Esophagus muscularis mucosa (tissue), 4 donors: Measurements from ENCODE around the gene HBB. TPM values are rescaled to one million over a fixed set of nuclear protein-coding genes. Genes with fewer than 3 reads are reported as not detected.

ENCODE experiments used
- DNase-seq: peaks from one replicate; pipeline ENCODE4 v3.0.0-alpha.2; 2017; ENCODE audit errors: extremely low spot score
- H3K27ac ChIP-seq, 4 donors: fragments of 200-600 bp; sonication (generic); replicated peaks in 1 of 4; 1 replicate in 3 of 4; 2 replicates in 1 of 4; pipeline ENCODE4 v1.5.1; 2016 to 2019; ENCODE audit warnings: mild to moderate bottlenecking in 1 of 4
- H3K27me3 ChIP-seq, 4 donors: fragments of 200-600 bp; sonication (generic); one replicate each; pipeline versions ENCODE4 v1.5.1 to v1.6.0; 2016 to 2019
- H3K36me3 ChIP-seq, 4 donors: fragments of 200-600 bp; sonication (generic); one replicate each; pipeline ENCODE4 v1.5.1; 2016 to 2019
- H3K4me1 ChIP-seq, 4 donors: fragments of 200-600 bp; sonication (generic); one replicate each; pipeline ENCODE4 v1.5.1; 2016 to 2019
- H3K4me3 ChIP-seq, 4 donors: fragments of 200-600 bp; sonication (generic); 1 replicate in 2 of 4; 2 replicates in 2 of 4; pipeline ENCODE4 v1.5.1; 2016 to 2019; ENCODE audit warnings: mild to moderate bottlenecking in 4 of 4, moderate library complexity in 1 of 4
- H3K9me3 ChIP-seq, 4 donors: fragments of 200-600 bp; sonication (generic); 1 replicate in 3 of 4; 2 replicates in 1 of 4; pipeline ENCODE4 v1.5.1; 2016 to 2019
- CTCF ChIP-seq, 3 experiments: fragments of 200-600 bp in 2 of 3; fragments of 450-650 bp in 1 of 3; sonication (generic) in 2 of 3; IDR thresholded peaks; one replicate each; pipeline ENCODE4 v1.5.1; 2017 to 2019; ENCODE audit warnings: antibody characterized with exemption in 3 of 3, mild to moderate bottlenecking in 2 of 3, moderate library complexity in 1 of 3
- EP300 ChIP-seq: sonication (generic); formaldehyde crosslinking; IDR thresholded peaks from one replicate; pipeline ENCODE4 v1.6.1; 2017; ENCODE audit warnings: antibody characterized with exemption
- POLR2A ChIP-seq: fragments of 450-650 bp; IDR thresholded peaks from one replicate; pipeline ENCODE4 v1.6.1; 2017; ENCODE audit warnings: antibody characterized with exemption, moderate library complexity, mild to moderate bottlenecking, low read depth
- POLR2AphosphoS5 ChIP-seq, 2 donors: sonication (generic); formaldehyde crosslinking; IDR thresholded peaks; one replicate each; pipeline ENCODE4 v1.6.1; 2017; ENCODE audit warnings: antibody characterized with exemption in 2 of 2
- WGBS: methylation state at CpG from one replicate; pipeline ENCODE4 v1.1.5; 2018; 5-methylcytosine and 5-hydroxymethylcytosine counted together
- intact Hi-C: fragments of 100-400 bp; cut with DNase I; formaldehyde crosslinking; loops from one replicate; pipeline ENCODE4 v1.15.1; 2023
- total RNA-seq, 4 donors: library from RNA; depleted of rRNA; stranded (reverse); fragments of >200 nt; gene quantifications; one replicate each; pipeline versions ENCODE4 v1.1.0 to v1.2.1, GENCODE V29; 2016

HBB gene
- total RNA-seq, 4 donors from 2014 or later, result 6.6 to 2,785 (median 163) TPM

- Histone ChIP-seq H3K9me3 (no peaks in the 10 kb centered on the region), H3K4me3 (no peak overlapping the region), H3K27ac (no peak overlapping the region), H3K36me3 (no peaks in the 10 kb centered on the region), H3K4me1 (no peaks in the 10 kb centered on the region), H3K27me3 (no peaks in the 10 kb centered on the region)
- intact Hi-C loops, result no loop called here
- DNase-seq, result no peak
- TF ChIP-seq CTCF (IDR thresholded peaks at IDR 0.05) (no peak), POLR2A (no peak), EP300 (no peak), POLR2AphosphoS5 (IDR thresholded peaks at IDR 0.05) (no peak)
Measured at GRCh38 chr11:5198285-5198684, 28.6 kb downstream of the HBB start.

GRCh38 chr11:5197536-5197935, 29.3 kb downstream of the HBB start:
- DNase-seq, result no peak
- Histone ChIP-seq H3K27ac (no peak overlapping the region), H3K4me1 (no peaks in the 10 kb centered on the region), H3K36me3 (no peaks in the 10 kb centered on the region), H3K27me3 (no peaks in the 10 kb centered on the region), H3K4me3 (no peak overlapping the region), H3K9me3 (no peaks in the 10 kb centered on the region)
- TF ChIP-seq EP300, result no peak
- no peak for TF ChIP-seq POLR2A
- no peak for TF ChIP-seq POLR2AphosphoS5 (IDR thresholded peaks at IDR 0.05)
- TF ChIP-seq CTCF (IDR thresholded peaks at IDR 0.05), result no peak
- intact Hi-C loops, result no loop called here
- WGBS, result 60% methylated on average over 3 of the region's 3 CpGs

GRCh38 chr11:5196731-5197130, 30.1 kb downstream of the HBB start:
- Histone ChIP-seq H3K27ac (no peak overlapping the region), H3K9me3 (no peaks in the 10 kb centered on the region), H3K36me3 (no peaks in the 10 kb centered on the region), H3K4me1 (no peaks in the 10 kb centered on the region), H3K4me3 (no peak overlapping the region), H3K27me3 (no peaks in the 10 kb centered on the region)
- intact Hi-C loops, result no loop called here
- DNase-seq, result no peak
- TF ChIP-seq POLR2A, result no peak
- WGBS, result 63% methylated on average over 3 of the region's 3 CpGs

GRCh38 chr11:5196067-5196466, 30.8 kb downstream of the HBB start:
- Histone ChIP-seq H3K36me3 (no peaks in the 10 kb centered on the region), H3K9me3 (no peaks in the 10 kb centered on the region), H3K4me1 (no peaks in the 10 kb centered on the region), H3K27me3 (no peaks in the 10 kb centered on the region), H3K4me3 (no peak overlapping the region), H3K27ac (no peak overlapping the region)
- DNase-seq, result no peak
- TF ChIP-seq EP300 (no peak), CTCF (IDR thresholded peaks at IDR 0.05) (no peak), POLR2A (no peak), POLR2AphosphoS5 (IDR thresholded peaks at IDR 0.05) (no peak)
- intact Hi-C loops, result no loop called here
- WGBS, result 73% methylated on average over 5 of the region's 5 CpGs

GRCh38 chr11:5192738-5193137, 34.1 kb downstream of the HBB start:
- H3K27me3 ChIP-seq, result no peaks in the 10 kb centered on the region
- TF ChIP-seq CTCF (IDR thresholded peaks at IDR 0.05), result no peak
- TF ChIP-seq EP300, result no peak
- TF ChIP-seq POLR2AphosphoS5 (IDR thresholded peaks at IDR 0.05), result no peak
- H3K4me1 ChIP-seq, result no peaks in the 10 kb centered on the region
- H3K27ac ChIP-seq, result no peak overlapping the region
- WGBS, result 29% methylated on average over 1 of the region's 1 CpG
- no peak overlapping the region for H3K4me3 ChIP-seq
- H3K9me3 ChIP-seq, result peaks cover 0 to 6% (median 2%) of the 10 kb centered on the region in 4 donors
- DNase-seq, result no peak
- H3K36me3 ChIP-seq, result no peaks in the 10 kb centered on the region
- intact Hi-C loops, result no loop called here
